K562 (cell line): ENCODE measurements around the gene AGA. TPM values are rescaled to one million over a fixed set of nuclear protein-coding genes. Genes with fewer than 3 reads are reported as not detected.

Source experiments
- ATAC-seq: fragments of 200-7000 bp; cut with Tn5 transposase; 3 replicates; pipeline ENCODE4 v1.9.1; 2020; ENCODE audit warnings: moderate library complexity
- BruUV-seq: library from RNA; stranded (reverse); fragments of 400-500 nt; replicated peaks from 2 replicates; lab custom pipeline; 2021; lab: Mats Ljungman, UMichigan
- CTCF ChIA-PET: fragments of 300-600 bp; formaldehyde crosslinking; extraction: SDS; loops from one replicate; lab custom pipeline; 2021; ENCODE audit warnings: low intra/inter-chr PET ratio; lab: Yijun Ruan, JAX
- POLR2A ChIA-PET: fragments of 300-600, 350-650 bp; sonication (Branson Sonifier 250); formaldehyde crosslinking; extraction: SDS; loops from one replicate; lab custom pipeline; 2021; ENCODE audit warnings: antibody characterized with exemption, inconsistent platforms; lab: Yijun Ruan, JAX
- DNase-seq, 4 experiments: peaks; one replicate each; pipeline versions ENCODE4 v3.0.0 to v3.0.0-alpha.2; 2011 to 2018; ENCODE audit warnings: low spot score in 3 of 4, mixed read lengths in 3 of 4; ENCODE audit errors: extremely low read depth in 1 of 4
- FAIRE-seq: peaks from 2 replicates; lab custom pipeline; 2011; peaks lifted over from hg19 to GRCh38; lab: Jason Lieb, UNC
- H2AFZ ChIP-seq: 2 replicates; pipeline ENCODE4 v1.6.0; 2011; ENCODE audit warnings: low read depth, low read length, control low read depth, inconsistent platforms
- H3K27ac ChIP-seq: fragments of 200-600 bp; 3 replicates; pipeline ENCODE4 v1.8.0; 2011; ENCODE audit warnings: low read depth, mild to moderate bottlenecking, control low read depth, inconsistent platforms, low read length, moderate library complexity, mixed read lengths; ENCODE audit errors: extremely low read depth
- H3K27me3 ChIP-seq, 2 experiments: fragments of 300-600 bp in 1 of 2; 2 replicates in 1 of 2; 3 replicates in 1 of 2; pipeline versions ENCODE4 v1.6.0 to v1.8.0; 2011; ENCODE audit warnings: inconsistent platforms in 2 of 2, low read length in 2 of 2, mild to moderate bottlenecking in 1 of 2, mixed read lengths in 1 of 2, moderate library complexity in 1 of 2; ENCODE audit not compliant: control insufficient read depth in 2 of 2, insufficient read depth in 2 of 2
- H3K36me3 ChIP-seq: fragments of 300-600 bp; 3 replicates; pipeline ENCODE4 v1.8.0; 2011; ENCODE audit warnings: mild to moderate bottlenecking, low read length, inconsistent platforms; ENCODE audit not compliant: control insufficient read depth, insufficient read depth
- H3K4me1 ChIP-seq, 2 experiments: fragments of 200-600 bp in 1 of 2; replicated peaks in 1 of 2; 2 replicates in 1 of 2; 3 replicates in 1 of 2; pipeline versions ENCODE4 v1.5.1 to v1.8.0; 2011; ENCODE audit warnings: inconsistent platforms in 2 of 2, low read length in 2 of 2, mild to moderate bottlenecking in 1 of 2, mixed read lengths in 1 of 2, moderate library complexity in 1 of 2; ENCODE audit not compliant: control insufficient read depth in 2 of 2, insufficient read depth in 2 of 2
- H3K4me2 ChIP-seq: 2 replicates; pipeline ENCODE4 v1.6.1; 2011; ENCODE audit warnings: low read length, control low read depth, inconsistent platforms, mixed read lengths; ENCODE audit not compliant: insufficient read depth
- H3K4me3 ChIP-seq: fragments of 200-600 bp; sonication (generic), shearing (Covaris generic); 2 replicates; pipeline ENCODE4 v1.5.1; 2016; ENCODE audit warnings: control low read depth, inconsistent platforms
- H3K79me2 ChIP-seq: fragments of 200-600 bp; 3 replicates; pipeline ENCODE4 v1.8.0; 2011; ENCODE audit warnings: low read length, inconsistent platforms; ENCODE audit not compliant: control insufficient read depth, insufficient read depth
- H3K9ac ChIP-seq, 2 experiments: 2 replicates each; pipeline versions ENCODE4 v1.6.0 to v1.6.1; 2011; ENCODE audit warnings: low read depth in 2 of 2, low read length in 2 of 2, control low read depth in 1 of 2, inconsistent platforms in 1 of 2, mild to moderate bottlenecking in 1 of 2, mixed read lengths in 1 of 2; ENCODE audit not compliant: insufficient read depth in 1 of 2
- H3K9me1 ChIP-seq: one replicate; pipeline ENCODE4 v1.6.0; 2011; ENCODE audit warnings: inconsistent platforms, mild to moderate bottlenecking, low read length, moderate library complexity; ENCODE audit not compliant: control insufficient read depth, insufficient read depth
- H3K9me3 ChIP-seq: replicated peaks from 2 replicates; pipeline ENCODE4 v1.5.1; 2011; ENCODE audit warnings: low read depth, low read length, inconsistent platforms; ENCODE audit not compliant: control insufficient read depth, insufficient read depth
- H4K20me1 ChIP-seq: replicated peaks from 2 replicates; pipeline ENCODE4 v1.6.1; 2011; ENCODE audit warnings: low read length, inconsistent platforms, mixed read lengths; ENCODE audit not compliant: control insufficient read depth, insufficient read depth
- C11orf30 ChIP-seq: fragments of 450-650 bp; IDR thresholded peaks from 2 replicates; pipeline ENCODE4 v1.6.1; 2016; ENCODE audit warnings: low read depth, mild to moderate bottlenecking
- HMBOX1 ChIP-seq: sonication (generic); IDR thresholded peaks from 2 replicates; pipeline ENCODE4 v1.6.1; 2016
- MEF2D ChIP-seq: conservative IDR thresholded peaks from 2 replicates; pipeline ENCODE4 v1.6.1; 2016; ENCODE audit warnings: low read depth, missing genetic modification characterization, missing compliant biosample characterization
- RBM22 ChIP-seq: fragments of 200-400 bp; formaldehyde crosslinking; IDR thresholded peaks from 2 replicates; pipeline ENCODE4 v1.6.1; 2018; ENCODE audit warnings: low read length, low read depth; ENCODE audit not compliant: poor library complexity, severe bottlenecking
- ZNF589 ChIP-seq: fragments of 200-800 bp; sonication (Bioruptor generic); IDR thresholded peaks from 2 replicates; pipeline ENCODE4 v1.6.1; 2016; ENCODE audit warnings: low read depth, missing genetic modification characterization, missing compliant biosample characterization
- WGBS: fragments of 100-300 bp; shearing (Covaris generic); methylation state at CpG from one replicate; pipeline ENCODE4 v1.1.6; 2016; ENCODE audit warnings: low coverage, mixed read lengths; ENCODE audit not compliant: insufficient coverage; ENCODE audit errors: missing lambda C conversion rate; 5-methylcytosine and 5-hydroxymethylcytosine counted together
- in situ Hi-C: fragments of 300-500 bp; cut with MboI; formaldehyde crosslinking; loops from 4 replicates; pipeline ENCODE4 v1.15.0; 2018; ENCODE audit warnings: inconsistent platforms, mixed read lengths
- intact Hi-C: fragments of 100-400 bp; cut with micrococcal nuclease; formaldehyde crosslinking; loops from 2 replicates; pipeline ENCODE4 v1.14.2; 2022
- polyA plus RNA-seq, 8 experiments: library from polyadenylated mRNA; depleted of rRNA in 4 of 8; stranded (reverse) in 5 of 8; unstranded in 3 of 8; fragments of >200 nt; fragmentation: Nextera tagmentation in 2 of 8; fragmentation: Illumina TruSeq in 1 of 8; extraction: Ambion mirVana in 2 of 8; extraction: Trizol in 1 of 8; gene quantifications; 2 replicates each; pipeline versions ENCODE4 v1.2.1 to v1.2.3, GENCODE V29; 2011 to 2014; ENCODE audit warnings: inconsistent platforms in 1 of 8, missing spikeins in 1 of 8
- total RNA-seq, 7 experiments: library from RNA; depleted of rRNA in 6 of 7; stranded (reverse); fragments of >200 nt in 6 of 7; fragmentation: Illumina TruSeq in 2 of 7; extraction: Trizol in 2 of 7; gene quantifications; 2 replicates each; pipeline versions ENCODE4 v1.2.1 to v1.2.3, GENCODE V29; 2011 to 2021; ENCODE audit warnings: low replicate concordance in 1 of 7
- TF ChIP-seq, protein P1 (sequence below): fragments of 450-650 bp; IDR thresholded peaks from 2 replicates; pipeline ENCODE4 v1.6.1; 2016; ENCODE audit warnings: mild to moderate bottlenecking
- TF ChIP-seq, protein P2 (sequence below), 2 experiments: fragments of 250-450 bp in 1 of 2; fragments of 450-650 bp in 1 of 2; sonication (Bioruptor Pico) in 1 of 2; IDR thresholded peaks; 2 replicates each; pipeline versions ENCODE4 v1.6.1 to v1.8.0; 2016 to 2021; ENCODE audit warnings: mild to moderate bottlenecking in 2 of 2, moderate library complexity in 2 of 2, missing compliant biosample characterization in 1 of 2, missing genetic modification characterization in 1 of 2

Gene AGA
- total and polyA plus RNA-seq, 9 of the 15 experiments (the other 6 are each of a cell fraction or from before 2014, with no cell fraction given): 8.5 to 25.0 (median 12.6) TPM

- POLR2A ChIA-PET: no interaction called here
- TF ChIP-seq, protein P1, sequence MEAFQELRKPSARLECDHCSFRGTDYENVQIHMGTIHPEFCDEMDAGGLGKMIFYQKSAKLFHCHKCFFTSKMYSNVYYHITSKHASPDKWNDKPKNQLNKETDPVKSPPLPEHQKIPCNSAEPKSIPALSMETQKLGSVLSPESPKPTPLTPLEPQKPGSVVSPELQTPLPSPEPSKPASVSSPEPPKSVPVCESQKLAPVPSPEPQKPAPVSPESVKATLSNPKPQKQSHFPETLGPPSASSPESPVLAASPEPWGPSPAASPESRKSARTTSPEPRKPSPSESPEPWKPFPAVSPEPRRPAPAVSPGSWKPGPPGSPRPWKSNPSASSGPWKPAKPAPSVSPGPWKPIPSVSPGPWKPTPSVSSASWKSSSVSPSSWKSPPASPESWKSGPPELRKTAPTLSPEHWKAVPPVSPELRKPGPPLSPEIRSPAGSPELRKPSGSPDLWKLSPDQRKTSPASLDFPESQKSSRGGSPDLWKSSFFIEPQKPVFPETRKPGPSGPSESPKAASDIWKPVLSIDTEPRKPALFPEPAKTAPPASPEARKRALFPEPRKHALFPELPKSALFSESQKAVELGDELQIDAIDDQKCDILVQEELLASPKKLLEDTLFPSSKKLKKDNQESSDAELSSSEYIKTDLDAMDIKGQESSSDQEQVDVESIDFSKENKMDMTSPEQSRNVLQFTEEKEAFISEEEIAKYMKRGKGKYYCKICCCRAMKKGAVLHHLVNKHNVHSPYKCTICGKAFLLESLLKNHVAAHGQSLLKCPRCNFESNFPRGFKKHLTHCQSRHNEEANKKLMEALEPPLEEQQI: no peak
- TF ChIP-seq MEF2D (tag) (no peak), HMBOX1 (no peak), ZNF589 (CRISPR knock-in tag) (no peak), RBM22 (no peak), C11orf30 (no peak)
- TF ChIP-seq, protein P2, sequence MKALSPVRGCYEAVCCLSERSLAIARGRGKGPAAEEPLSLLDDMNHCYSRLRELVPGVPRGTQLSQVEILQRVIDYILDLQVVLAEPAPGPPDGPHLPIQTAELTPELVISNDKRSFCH (CRISPR knock-in tag; IDR thresholded peaks at IDR 0.05): no peak
- TF ChIP-seq, protein P2 (tag; IDR thresholded peaks at IDR 0.05): no peak
- no peaks in the 10 kb centered on the region for H3K79me2 ChIP-seq
- DNase-seq (no peak), FAIRE-seq (no peak), ATAC-seq (no peak)
- H3K4me3 ChIP-seq: no peak overlapping the region
- CTCF ChIA-PET: no interaction called here
- BruUV-seq: no TSS peak
- H4K20me1 ChIP-seq: no peaks in the 10 kb centered on the region
- intact Hi-C loops: loop anchor here (10.0 kb wide), 1 partner anchor 194 kb away; no protein-coding TSS in a partner anchor
- 19% methylated on average over 1 of the region's 1 CpG for WGBS
- H3K4me2 ChIP-seq: no peak overlapping the region
- H3K4me1 ChIP-seq: no peaks in the 10 kb centered on the region
- no peaks in the 10 kb centered on the region for H3K9me1 ChIP-seq
- H3K36me3 ChIP-seq: no peaks in the 10 kb centered on the region
- H2AFZ ChIP-seq: no peak overlapping the region
- no peak overlapping the region for H3K27ac ChIP-seq
- in situ Hi-C loops: no loop called here
- no peaks in the 10 kb centered on the region for H3K9me3 ChIP-seq
- no peak overlapping the region for H3K9ac ChIP-seq
- H3K27me3 ChIP-seq: no peaks in the 10 kb centered on the region; a peak in 1 of 5 replicates
These were observed 6.6 kb upstream of the AGA start for GRCh38 chr4:177448850-177449249.
